ENCODE measurements around the gene WDFY4. TPM values are rescaled to one million over a fixed set of nuclear protein-coding genes. Genes with fewer than 3 reads are reported as not detected.

WDFY4 gene
- total and polyA plus RNA-seq, 4 experiments from 2014 or later: 0.29 to 1.00 (median 0.81) TPM; not detected in 1

DNA sequence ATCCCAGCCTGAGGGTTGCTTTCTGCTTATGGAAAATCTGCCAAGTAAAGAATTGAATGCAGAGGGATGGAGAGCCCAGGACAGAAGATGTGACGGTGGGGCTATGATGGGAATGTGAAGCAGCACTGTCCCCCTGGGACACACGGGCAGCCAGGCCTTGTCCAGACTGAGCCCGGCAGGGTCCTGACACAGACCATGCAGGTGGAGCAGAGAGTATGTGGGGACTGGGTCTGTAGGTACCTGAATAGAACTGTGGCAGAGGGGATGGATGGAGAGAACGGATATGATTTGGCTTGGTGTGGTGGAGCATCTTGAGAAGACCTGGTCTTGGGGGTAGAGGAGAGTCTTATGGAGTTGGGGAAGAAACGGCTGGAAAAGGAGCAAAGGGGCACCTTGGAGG is 255.7 kb downstream of the WDFY4 start:
- H3K36me3 Mint-ChIP-seq: no peaks in the 10 kb centered on the region
- POLR2A ChIA-PET (ENCODE audit: partially characterized antibody): no interaction called here
- intact Hi-C loops (cut with micrococcal nuclease): no loop called here
- peak overlapping the region in 1 of 8 donors; percentile 47 for H3K4me3 Mint-ChIP-seq
- H3K9me3 Mint-ChIP-seq: peaks cover 0 to 2% (median 0%) of the 10 kb centered on the region in 8 donors
- H3K27me3 ChIP-seq (ENCODE audit: insufficient read depth, low read length): no peaks in the 10 kb centered on the region
- no peak for DNase-seq
- peaks cover 0 to 6% of the 10 kb centered on the region in 2 donors for H3K27me3 Mint-ChIP-seq
- H3K27ac Mint-ChIP-seq: no peak overlapping the region
- no peak overlapping the region for H3K27ac ChIP-seq (ENCODE audit: low read depth, low read length)
- no peaks in the 10 kb centered on the region for H3K4me1 ChIP-seq (ENCODE audit: insufficient read depth, low read length)
- no peaks in the 10 kb centered on the region for H3K36me3 ChIP-seq (ENCODE audit: insufficient read depth, low read length)
- no peak overlapping the region for H3K4me3 ChIP-seq (ENCODE audit: low read length in 2 of 2)
- CTCF ChIA-PET (ENCODE audit: partially characterized antibody): no interaction called here
- H3K9me3 ChIP-seq (ENCODE audit: control insufficient read depth in 1 of 2, low read length in 2 of 2): no peaks in the 10 kb centered on the region
- no peaks in the 10 kb centered on the region for H3K4me1 Mint-ChIP-seq

DNA sequence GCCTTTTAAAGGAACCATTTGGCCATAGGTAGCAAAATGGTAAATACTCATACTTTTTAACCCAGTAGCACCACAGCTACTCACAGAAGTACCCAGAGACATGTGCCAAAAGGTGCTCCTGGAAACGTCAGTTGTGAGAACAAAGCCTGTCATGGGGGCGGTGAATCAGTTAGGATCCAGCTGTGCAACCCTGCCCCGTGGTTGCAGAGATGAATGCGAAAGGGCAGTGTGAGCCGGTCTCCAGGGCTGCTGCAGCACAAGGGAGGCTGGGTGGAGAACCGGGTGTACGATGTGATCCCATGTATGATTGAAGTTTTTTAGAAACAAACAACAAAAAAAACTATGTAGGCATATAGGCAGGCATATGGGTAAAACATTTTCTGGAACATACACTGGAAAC is 256.3 kb downstream of the WDFY4 start:
- CTCF ChIA-PET (ENCODE audit: partially characterized antibody): no interaction called here
- Histone ChIP-seq H3K27me3 (ENCODE audit: insufficient read depth, low read length) (no peaks in the 10 kb centered on the region), H3K9me3 (ENCODE audit: control insufficient read depth in 1 of 2, low read length in 2 of 2) (no peaks in the 10 kb centered on the region), H3K36me3 (ENCODE audit: insufficient read depth, low read length) (no peaks in the 10 kb centered on the region), H3K27ac (ENCODE audit: low read depth, low read length) (no peak overlapping the region), H3K4me3 (ENCODE audit: low read length in 2 of 2) (no peak overlapping the region), H3K4me1 (ENCODE audit: insufficient read depth, low read length) (no peaks in the 10 kb centered on the region)
- Mint-ChIP-seq H3K27me3 (peaks cover 0 to 6% of the 10 kb centered on the region in 2 donors), H3K36me3 (no peaks in the 10 kb centered on the region), H3K4me1 (no peaks in the 10 kb centered on the region), H3K9me3 (peaks cover 0 to 2% (median 0%) of the 10 kb centered on the region in 8 donors), H3K4me3 (no peak overlapping the region), H3K27ac (peak overlapping the region in 2 of 7 donors; percentile 24 to 55)
- no peak for DNase-seq
- POLR2A ChIA-PET (ENCODE audit: partially characterized antibody): no interaction called here
- intact Hi-C loops (cut with micrococcal nuclease): no loop called here

DNA sequence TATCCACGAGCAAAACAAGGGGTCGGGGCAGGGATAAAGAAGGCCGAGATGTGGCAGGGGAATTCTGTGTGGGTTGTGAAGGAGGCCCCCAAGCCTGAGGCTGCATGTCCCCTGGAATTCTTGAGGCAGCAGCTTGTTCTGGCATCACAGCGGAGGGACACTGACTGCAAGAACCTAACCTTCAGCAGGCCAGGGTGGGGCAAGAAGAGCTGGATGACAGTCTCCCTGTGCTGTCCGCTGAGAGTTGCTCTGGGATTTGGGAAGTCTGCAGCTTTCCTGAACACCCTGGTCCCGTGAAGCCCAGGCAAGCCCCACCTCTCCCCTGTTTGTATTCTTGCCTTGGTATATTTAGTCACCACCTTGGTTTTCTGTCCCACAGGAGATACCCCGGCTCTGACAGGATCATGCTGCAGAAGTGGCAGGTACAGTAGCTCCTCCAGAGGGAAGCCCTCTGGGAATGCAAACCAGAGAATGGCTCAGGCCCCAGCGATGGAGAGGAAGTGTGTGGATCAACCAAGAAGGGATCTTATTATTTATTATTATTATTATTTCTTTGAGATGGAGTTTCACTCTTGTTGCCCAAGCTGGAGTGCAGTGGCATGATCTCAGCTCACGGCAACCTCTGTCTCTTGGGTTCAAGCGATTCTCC is 256.9 kb downstream of the WDFY4 start:
- no peaks in the 10 kb centered on the region for H3K4me1 Mint-ChIP-seq

DNA sequence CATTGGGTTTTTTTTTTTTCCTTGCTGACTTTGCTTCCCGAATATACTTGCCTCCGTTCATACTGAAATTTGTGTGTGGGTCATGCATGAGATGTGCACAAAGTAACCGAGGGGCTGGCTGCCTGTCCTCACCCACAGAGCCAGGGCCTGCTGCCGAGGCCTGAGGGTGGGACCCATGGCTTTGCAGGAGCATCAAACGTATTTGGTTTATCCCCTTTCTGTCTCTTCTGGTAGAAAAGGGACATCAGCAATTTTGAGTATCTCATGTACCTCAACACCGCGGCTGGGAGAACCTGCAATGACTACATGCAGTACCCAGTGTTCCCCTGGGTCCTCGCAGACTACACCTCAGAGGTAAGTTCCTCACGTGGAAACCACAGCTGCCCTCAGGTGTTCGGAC is 258.4 kb downstream of the WDFY4 start:
- CTCF ChIA-PET (ENCODE audit: partially characterized antibody): no interaction called here
- POLR2A ChIA-PET (ENCODE audit: partially characterized antibody): no interaction called here
- no peak for DNase-seq
- Histone ChIP-seq H3K36me3 (ENCODE audit: insufficient read depth, low read length) (no peaks in the 10 kb centered on the region), H3K9me3 (ENCODE audit: control insufficient read depth in 1 of 2, low read length in 2 of 2) (no peaks in the 10 kb centered on the region), H3K4me3 (ENCODE audit: low read length in 2 of 2) (no peak overlapping the region), H3K4me1 (ENCODE audit: insufficient read depth, low read length) (no peaks in the 10 kb centered on the region), H3K27ac (ENCODE audit: low read depth, low read length) (no peak overlapping the region), H3K27me3 (ENCODE audit: insufficient read depth, low read length) (no peaks in the 10 kb centered on the region)
- Mint-ChIP-seq H3K27ac (no peak overlapping the region), H3K4me3 (no peak overlapping the region), H3K4me1 (no peaks in the 10 kb centered on the region), H3K9me3 (peaks cover 0 to 2% (median 0%) of the 10 kb centered on the region in 8 donors), H3K27me3 (peaks cover 0 to 6% of the 10 kb centered on the region in 2 donors), H3K36me3 (no peaks in the 10 kb centered on the region)
- intact Hi-C loops (cut with micrococcal nuclease): no loop called here

More for the DNA sequence above, 256.9 kb downstream of the WDFY4 start:
- Mint-ChIP-seq H3K27me3 (peaks cover 0 to 6% of the 10 kb centered on the region in 2 donors), H3K9me3 (peaks cover 0 to 2% (median 0%) of the 10 kb centered on the region in 8 donors), H3K36me3 (no peaks in the 10 kb centered on the region), H3K27ac (no peak overlapping the region), H3K4me3 (no peak overlapping the region)
- intact Hi-C loops (cut with micrococcal nuclease): no loop called here
- Histone ChIP-seq H3K4me3 (ENCODE audit: low read length in 2 of 2) (no peak overlapping the region), H3K36me3 (ENCODE audit: insufficient read depth, low read length) (no peaks in the 10 kb centered on the region), H3K4me1 (ENCODE audit: insufficient read depth, low read length) (no peaks in the 10 kb centered on the region), H3K9me3 (ENCODE audit: control insufficient read depth in 1 of 2, low read length in 2 of 2) (no peaks in the 10 kb centered on the region), H3K27ac (ENCODE audit: low read depth, low read length) (no peak overlapping the region), H3K27me3 (ENCODE audit: insufficient read depth, low read length) (no peaks in the 10 kb centered on the region)
- no peak for DNase-seq
- ChIA-PET CTCF (ENCODE audit: partially characterized antibody) (no interaction called here), POLR2A (ENCODE audit: partially characterized antibody) (no interaction called here)

DNA sequence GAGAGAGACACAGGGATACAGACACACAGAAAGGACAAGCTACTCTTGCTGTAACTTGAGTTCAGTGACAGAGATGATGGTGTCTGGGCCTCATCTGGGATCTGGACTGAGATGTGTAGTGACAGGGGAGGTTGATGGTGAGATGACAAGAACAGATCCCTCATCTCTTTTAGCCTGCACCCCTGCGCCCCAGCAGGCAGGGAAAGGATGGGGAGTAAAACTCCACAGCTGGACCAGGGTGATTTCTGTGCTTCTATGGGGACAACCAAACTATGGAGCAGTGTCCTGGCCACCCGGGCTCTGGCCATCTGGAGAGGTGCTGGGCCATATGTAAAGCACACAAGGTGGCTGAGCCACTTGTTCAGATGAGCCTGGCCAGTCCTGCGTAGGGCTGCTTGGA is 259.5 kb downstream of the WDFY4 start:
- H3K27me3 ChIP-seq (ENCODE audit: insufficient read depth, low read length): no peaks in the 10 kb centered on the region
- ChIA-PET POLR2A (ENCODE audit: partially characterized antibody) (no interaction called here), CTCF (ENCODE audit: partially characterized antibody) (interaction anchor here (1.0 kb wide), 1 partner anchor 8 kb away, joined by 3 read pairs; no protein-coding TSS in a partner anchor)
- Mint-ChIP-seq H3K4me1 (no peaks in the 10 kb centered on the region), H3K27ac (no peak overlapping the region), H3K4me3 (no peak overlapping the region), H3K27me3 (peaks cover 0 to 6% of the 10 kb centered on the region in 2 donors), H3K36me3 (no peaks in the 10 kb centered on the region), H3K9me3 (peaks cover 0 to 2% (median 0%) of the 10 kb centered on the region in 8 donors)
- no peak for DNase-seq
- intact Hi-C loops (cut with micrococcal nuclease): no loop called here
- no peaks in the 10 kb centered on the region for H3K4me1 ChIP-seq (ENCODE audit: insufficient read depth, low read length)
- no peak overlapping the region for H3K4me3 ChIP-seq (ENCODE audit: low read length in 2 of 2)
- no peaks in the 10 kb centered on the region for H3K9me3 ChIP-seq (ENCODE audit: control insufficient read depth in 1 of 2, low read length in 2 of 2)
- no peaks in the 10 kb centered on the region for H3K36me3 ChIP-seq (ENCODE audit: insufficient read depth, low read length)
- no peak overlapping the region for H3K27ac ChIP-seq (ENCODE audit: low read depth, low read length)

DNA sequence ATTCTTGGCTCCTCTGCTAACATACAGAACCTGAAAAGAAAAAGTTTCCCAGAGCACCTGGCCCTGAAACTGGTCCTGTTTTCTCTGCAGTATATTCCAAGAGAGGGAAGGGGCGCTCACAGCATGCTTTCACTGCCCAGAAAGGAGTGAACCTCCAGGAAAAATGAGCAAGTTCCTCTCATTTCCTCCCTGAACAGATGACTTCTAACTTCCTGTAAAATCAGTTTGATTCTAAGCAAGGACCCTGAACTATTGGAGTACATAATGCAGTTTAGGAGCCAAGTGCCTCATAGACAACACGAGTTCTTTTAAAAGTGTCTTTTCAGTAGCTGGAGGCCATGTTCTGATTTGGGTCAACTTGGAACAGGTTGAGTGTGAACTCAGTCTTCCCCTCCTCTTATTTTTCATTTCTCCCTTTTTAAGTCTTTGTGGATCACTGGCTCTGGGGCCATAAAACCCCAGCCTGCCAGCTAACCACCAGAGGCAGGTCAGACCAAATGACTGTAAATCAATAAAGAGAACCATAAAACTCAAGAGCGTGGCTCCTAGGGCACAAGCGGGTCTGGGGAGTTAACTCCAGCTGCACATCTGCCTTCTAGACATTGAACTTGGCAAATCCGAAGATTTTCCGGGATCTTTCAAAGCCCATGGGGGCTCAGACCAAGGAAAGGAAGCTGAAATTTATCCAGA is 260.9 kb downstream of the WDFY4 start:
- Histone ChIP-seq H3K4me1 (ENCODE audit: insufficient read depth, low read length) (no peaks in the 10 kb centered on the region), H3K9me3 (ENCODE audit: control insufficient read depth in 1 of 2, low read length in 2 of 2) (no peaks in the 10 kb centered on the region), H3K4me3 (ENCODE audit: low read length in 2 of 2) (no peak overlapping the region), H3K27me3 (ENCODE audit: insufficient read depth, low read length) (no peaks in the 10 kb centered on the region), H3K27ac (ENCODE audit: low read depth, low read length) (no peak overlapping the region), H3K36me3 (ENCODE audit: insufficient read depth, low read length) (no peaks in the 10 kb centered on the region)
- Mint-ChIP-seq H3K27ac (no peak overlapping the region), H3K27me3 (peaks cover 1 to 3% of the 10 kb centered on the region in 2 donors), H3K4me3 (no peak overlapping the region), H3K36me3 (no peaks in the 10 kb centered on the region), H3K9me3 (peaks cover 0 to 2% (median 0%) of the 10 kb centered on the region in 8 donors), H3K4me1 (no peaks in the 10 kb centered on the region)
- ChIA-PET CTCF (ENCODE audit: partially characterized antibody) (no interaction called here), POLR2A (ENCODE audit: partially characterized antibody) (no interaction called here)
- DNase-seq: no peak
- intact Hi-C loops (cut with micrococcal nuclease): no loop called here

DNA sequence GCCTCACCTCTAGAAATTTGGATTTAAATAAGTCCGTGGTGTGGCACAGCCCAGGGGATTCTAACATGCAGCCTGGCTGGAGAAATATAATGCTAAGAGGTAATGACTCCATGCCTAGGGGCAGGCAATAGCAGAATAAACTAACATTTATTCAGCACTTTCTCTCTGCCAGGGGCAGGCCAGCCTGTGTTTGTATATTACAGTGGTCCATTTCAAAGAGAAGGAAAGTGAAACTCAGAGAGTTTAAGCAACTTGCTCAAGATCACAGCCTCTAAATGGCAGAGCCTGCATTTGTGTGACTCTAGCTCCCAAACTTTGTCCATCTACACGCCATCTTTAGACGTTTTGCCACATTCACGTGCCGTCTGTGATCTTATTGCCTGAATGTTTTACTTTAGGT is 261.7 kb downstream of the WDFY4 start:
- Mint-ChIP-seq H3K27me3 (peaks cover 1 to 4% of the 10 kb centered on the region in 2 donors), H3K27ac (no peak overlapping the region), H3K9me3 (peaks cover 0 to 2% (median 0%) of the 10 kb centered on the region in 8 donors), H3K4me3 (no peak overlapping the region), H3K4me1 (no peaks in the 10 kb centered on the region), H3K36me3 (no peaks in the 10 kb centered on the region)
- ChIA-PET POLR2A (ENCODE audit: partially characterized antibody) (no interaction called here), CTCF (ENCODE audit: partially characterized antibody) (no interaction called here)
- Histone ChIP-seq H3K27me3 (ENCODE audit: insufficient read depth, low read length) (no peaks in the 10 kb centered on the region), H3K4me1 (ENCODE audit: insufficient read depth, low read length) (no peaks in the 10 kb centered on the region), H3K9me3 (ENCODE audit: control insufficient read depth in 1 of 2, low read length in 2 of 2) (no peaks in the 10 kb centered on the region), H3K27ac (ENCODE audit: low read depth, low read length) (no peak overlapping the region), H3K36me3 (ENCODE audit: insufficient read depth, low read length) (no peaks in the 10 kb centered on the region), H3K4me3 (ENCODE audit: low read length in 2 of 2) (no peak overlapping the region)
- intact Hi-C loops (cut with micrococcal nuclease): no loop called here
- no peak for DNase-seq

Data from CD4-positive, alpha-beta memory T cell (primary cell).